Stimulated activated CD4-positive, alpha-beta T cell treated with anti-CD3 and anti-CD28 coated beads, Interleukin-1b, Interleukin-23, amount 100 ng/mL, for 1 hour (primary cell): ENCODE measurements around the gene SMAD3.

ENCODE experiments used
- DNase-seq, 2 donors: peaks; one replicate each; pipeline ENCODE4 v3.0.0-alpha.2; 2020; ENCODE audit warnings: low read depth in 2 of 2

SMAD3 gene

GRCh38 chr15:67230504-67230903, 165.1 kb downstream of the SMAD3 start:
- DNase-seq: no peak

DNA sequence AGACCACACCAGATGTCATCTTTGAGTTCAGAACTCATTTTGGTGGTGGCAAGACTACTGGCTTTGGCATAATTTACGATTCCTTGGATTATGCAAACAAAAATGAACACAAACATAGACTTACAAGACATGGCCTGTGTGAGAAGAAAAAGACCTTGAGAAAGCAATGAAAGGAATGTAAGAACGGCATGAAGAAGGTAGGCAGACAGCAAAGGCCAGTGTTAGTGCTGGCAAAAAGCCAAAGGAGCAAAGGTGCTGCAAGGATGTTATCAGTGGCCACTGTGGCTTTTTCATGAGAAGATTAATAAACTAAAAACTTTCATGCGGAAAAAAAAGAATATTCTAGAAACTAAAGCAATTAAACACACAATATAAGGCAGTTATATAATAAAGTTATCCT, 167.2 kb downstream of the SMAD3 start:
- DNase-seq: no peak

- DNase-seq: no peak
Measured at GRCh38 chr15:67240235-67241131, 175.1 kb downstream of the SMAD3 start.

DNA sequence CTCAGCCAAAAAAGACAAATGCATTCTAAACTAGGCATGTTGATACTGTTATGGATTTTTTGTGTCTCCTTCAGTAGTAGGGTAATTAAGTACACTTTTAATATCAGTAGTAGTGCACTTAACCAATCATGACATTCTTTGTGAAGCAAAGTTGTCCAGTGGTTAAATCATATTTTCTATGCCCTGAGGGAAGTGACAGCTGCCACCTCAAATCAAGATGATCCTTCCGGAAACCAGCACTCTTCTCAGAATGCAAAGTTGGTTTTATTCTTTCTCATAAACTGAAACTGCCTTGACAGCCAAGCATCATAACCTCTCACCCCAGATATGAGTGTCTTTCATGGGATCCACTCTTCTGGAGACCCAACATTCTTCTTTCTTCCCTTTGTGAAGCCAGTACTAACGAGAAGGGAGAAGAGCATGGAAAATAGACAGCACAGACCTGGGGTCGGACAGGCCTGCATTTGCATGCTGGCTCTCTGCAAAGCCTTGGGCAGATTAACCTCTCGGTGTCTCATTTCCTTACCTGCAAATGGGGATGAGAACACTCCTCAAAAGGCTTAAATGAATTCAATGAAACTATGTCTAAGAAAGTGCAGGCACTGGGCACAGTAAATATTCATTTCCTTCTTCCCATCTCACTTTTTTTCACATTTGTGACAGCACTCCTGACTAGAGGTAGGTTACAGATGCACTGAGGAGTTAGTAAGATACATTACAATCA, 175.9 kb downstream of the SMAD3 start:
- DNase-seq: no peak

GRCh38 chr15:67242708-67243111, 177.3 kb downstream of the SMAD3 start:
- DNase-seq: no peak
